Ascending aorta (tissue), 2 donors: Measurements from ENCODE around the gene ATG14. TPM values are rescaled to one million over a fixed set of nuclear protein-coding genes. Genes with fewer than 3 reads are reported as not detected.

Experiments
- DNase-seq, 2 donors: peaks; one replicate each; pipeline ENCODE4 v3.0.0-alpha.2; 2019; ENCODE audit warnings: low spot score in 2 of 2
- H3K27ac ChIP-seq, 2 donors: fragments of 200-600 bp; sonication (generic); one replicate each; pipeline ENCODE4 v1.5.1; 2016 to 2017; ENCODE audit warnings: mild to moderate bottlenecking in 1 of 2
- H3K27me3 ChIP-seq: fragments of 200-600 bp; sonication (generic); one replicate; pipeline ENCODE4 v1.5.1; 2017
- H3K36me3 ChIP-seq, 2 donors: fragments of 200-600 bp; sonication (generic); one replicate each; pipeline ENCODE4 v1.5.1; 2016
- H3K4me1 ChIP-seq, 2 donors: fragments of 200-600 bp; sonication (generic); one replicate each; pipeline ENCODE4 v1.5.1; 2016 to 2017; ENCODE audit warnings: mild to moderate bottlenecking in 1 of 2
- H3K4me3 ChIP-seq, 2 donors: fragments of 200-600 bp; sonication (generic); one replicate each; pipeline ENCODE4 v1.5.1; 2016 to 2017; ENCODE audit warnings: mild to moderate bottlenecking in 1 of 2
- H3K9me3 ChIP-seq, 2 donors: fragments of 200-600 bp; sonication (generic); one replicate each; pipeline ENCODE4 v1.5.1; 2016
- intact Hi-C: fragments of 100-400 bp; cut with DNase I; formaldehyde crosslinking; loops from one replicate; pipeline ENCODE4 v1.15.1; 2023
- total RNA-seq: library from RNA; depleted of rRNA; stranded (reverse); fragments of >200 nt; gene quantifications from one replicate; pipeline ENCODE4 v1.1.0, GENCODE V29; 2016
- TF ChIP-seq, protein P1 (sequence below), 3 experiments: fragments of 200-600 bp in 2 of 3; fragments of 450-650 bp in 1 of 3; sonication (generic) in 2 of 3; IDR thresholded peaks; one replicate each; pipeline ENCODE4 v1.5.1; 2016 to 2019; ENCODE audit warnings: antibody characterized with exemption in 3 of 3, mild to moderate bottlenecking in 1 of 3, moderate library complexity in 1 of 3

Gene ATG14
- total RNA-seq, 1 donor from 2014 or later = 8.4 TPM

DNA sequence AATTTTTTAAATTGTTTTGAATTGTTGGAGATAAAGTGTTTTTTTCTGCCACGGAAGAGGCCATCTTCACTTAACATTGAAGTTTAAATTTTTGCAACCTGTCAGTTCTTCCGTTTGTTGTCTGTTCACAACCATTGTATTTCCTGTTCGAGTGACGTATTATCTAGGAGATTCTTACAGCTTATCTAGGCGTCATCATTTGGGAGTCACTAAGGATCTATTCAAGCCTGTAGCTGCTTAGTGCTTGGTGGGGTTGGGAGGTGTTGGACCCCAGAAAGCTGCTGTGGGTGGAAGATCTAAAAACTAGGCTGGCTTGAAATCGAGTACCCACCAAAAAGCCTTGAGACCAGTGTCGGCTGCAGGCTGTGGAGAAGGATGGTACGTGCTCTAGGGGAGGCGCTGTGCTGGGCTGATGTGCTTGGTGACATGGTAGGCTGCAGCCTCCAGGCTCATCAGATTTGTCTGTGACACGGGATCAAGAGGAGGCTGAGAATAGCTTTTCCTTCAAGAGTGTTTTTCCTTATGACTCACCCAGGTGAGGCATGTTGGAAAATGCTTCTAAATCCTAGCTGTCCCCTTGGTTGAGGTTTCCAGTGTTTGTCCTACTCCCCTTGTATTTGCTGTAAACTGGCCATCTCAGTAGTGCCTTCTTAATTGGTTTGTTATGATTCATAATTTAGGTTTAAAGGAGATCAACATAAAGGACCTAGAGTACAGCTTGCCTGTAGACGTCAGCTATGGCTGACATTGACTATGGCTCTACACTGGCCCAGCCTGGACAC lies 57.8 kb downstream of the ATG14 start:
- Histone ChIP-seq H3K36me3 (peaks cover 27 to 35% of the 10 kb centered on the region in 2 donors), H3K4me3 (no peak overlapping the region), H3K9me3 (no peaks in the 10 kb centered on the region), H3K27ac (no peak overlapping the region), H3K4me1 (no peaks in the 10 kb centered on the region), H3K27me3 (no peaks in the 10 kb centered on the region)
- intact Hi-C loops = loop anchor here (1.0 to 5.0 kb wide), 3 partner anchors 83 to 142 kb away; partner anchors contain the start of gene FBXO34
- TF ChIP-seq, protein P1, sequence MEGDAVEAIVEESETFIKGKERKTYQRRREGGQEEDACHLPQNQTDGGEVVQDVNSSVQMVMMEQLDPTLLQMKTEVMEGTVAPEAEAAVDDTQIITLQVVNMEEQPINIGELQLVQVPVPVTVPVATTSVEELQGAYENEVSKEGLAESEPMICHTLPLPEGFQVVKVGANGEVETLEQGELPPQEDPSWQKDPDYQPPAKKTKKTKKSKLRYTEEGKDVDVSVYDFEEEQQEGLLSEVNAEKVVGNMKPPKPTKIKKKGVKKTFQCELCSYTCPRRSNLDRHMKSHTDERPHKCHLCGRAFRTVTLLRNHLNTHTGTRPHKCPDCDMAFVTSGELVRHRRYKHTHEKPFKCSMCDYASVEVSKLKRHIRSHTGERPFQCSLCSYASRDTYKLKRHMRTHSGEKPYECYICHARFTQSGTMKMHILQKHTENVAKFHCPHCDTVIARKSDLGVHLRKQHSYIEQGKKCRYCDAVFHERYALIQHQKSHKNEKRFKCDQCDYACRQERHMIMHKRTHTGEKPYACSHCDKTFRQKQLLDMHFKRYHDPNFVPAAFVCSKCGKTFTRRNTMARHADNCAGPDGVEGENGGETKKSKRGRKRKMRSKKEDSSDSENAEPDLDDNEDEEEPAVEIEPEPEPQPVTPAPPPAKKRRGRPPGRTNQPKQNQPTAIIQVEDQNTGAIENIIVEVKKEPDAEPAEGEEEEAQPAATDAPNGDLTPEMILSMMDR (IDR thresholded peaks at IDR 0.05) = no peak
- no peak for DNase-seq

DNA sequence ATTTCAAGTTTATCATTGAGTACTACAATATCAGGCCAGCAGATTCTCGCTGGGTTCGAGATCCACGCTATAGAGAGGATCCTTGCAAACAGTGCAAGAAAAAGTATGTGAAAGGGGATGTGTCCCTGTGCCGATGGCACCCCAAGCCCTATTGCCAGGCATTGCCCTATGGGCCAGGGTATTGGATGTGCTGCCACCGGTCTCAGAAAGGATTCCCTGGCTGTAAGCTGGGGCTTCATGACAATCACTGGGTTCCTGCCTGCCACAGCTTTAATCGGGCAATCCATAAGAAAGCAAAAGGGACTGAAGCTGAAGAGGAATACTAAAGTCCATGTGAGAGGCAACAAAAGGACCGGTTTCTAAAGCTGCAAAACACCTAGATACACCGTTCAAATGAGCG lies 59.4 kb downstream of the ATG14 start:
- Histone ChIP-seq H3K27me3 (no peaks in the 10 kb centered on the region), H3K4me3 (no peak overlapping the region), H3K36me3 (peaks cover 27 to 35% of the 10 kb centered on the region in 2 donors), H3K27ac (no peak overlapping the region), H3K9me3 (no peaks in the 10 kb centered on the region), H3K4me1 (no peaks in the 10 kb centered on the region)
- intact Hi-C loops = loop anchor here (5.0 kb wide), 1 partner anchor 140 kb away; no protein-coding TSS in a partner anchor
- DNase-seq = no peak
- TF ChIP-seq, protein P1 (IDR thresholded peaks at IDR 0.05) = no peak

DNA sequence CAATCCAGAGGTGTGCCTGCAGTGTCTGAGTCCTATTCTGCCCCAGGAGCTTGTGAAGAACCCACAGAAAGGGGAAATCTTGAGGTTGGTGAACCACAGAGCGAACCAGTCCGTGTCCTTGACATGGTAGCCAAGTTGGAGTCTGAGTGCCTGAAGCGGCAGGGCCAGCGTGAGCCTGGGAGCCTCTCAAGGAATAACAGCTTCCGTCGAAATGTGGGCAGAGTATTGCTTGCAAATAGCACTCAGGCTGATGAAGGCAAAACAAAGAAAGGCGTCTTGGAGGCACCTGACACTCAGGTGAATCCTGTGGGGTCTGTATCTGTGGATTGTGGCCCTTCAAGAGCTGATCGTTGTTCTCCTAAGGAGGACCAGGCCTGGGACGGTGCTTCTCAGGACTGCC lies 60.5 kb downstream of the ATG14 start:
- no peaks in the 10 kb centered on the region for H3K9me3 ChIP-seq
- DNase-seq = no peak
- no peak overlapping the region for H3K27ac ChIP-seq
- TF ChIP-seq, protein P1 (IDR thresholded peaks at IDR 0.05) = no peak
- no peak overlapping the region for H3K4me3 ChIP-seq
- H3K4me1 ChIP-seq = no peaks in the 10 kb centered on the region
- H3K27me3 ChIP-seq = no peaks in the 10 kb centered on the region
- H3K36me3 ChIP-seq = peaks cover 27 to 35% of the 10 kb centered on the region in 2 donors
- intact Hi-C loops = loop anchor here (5.0 kb wide), 1 partner anchor 139 kb away; no protein-coding TSS in a partner anchor

DNA sequence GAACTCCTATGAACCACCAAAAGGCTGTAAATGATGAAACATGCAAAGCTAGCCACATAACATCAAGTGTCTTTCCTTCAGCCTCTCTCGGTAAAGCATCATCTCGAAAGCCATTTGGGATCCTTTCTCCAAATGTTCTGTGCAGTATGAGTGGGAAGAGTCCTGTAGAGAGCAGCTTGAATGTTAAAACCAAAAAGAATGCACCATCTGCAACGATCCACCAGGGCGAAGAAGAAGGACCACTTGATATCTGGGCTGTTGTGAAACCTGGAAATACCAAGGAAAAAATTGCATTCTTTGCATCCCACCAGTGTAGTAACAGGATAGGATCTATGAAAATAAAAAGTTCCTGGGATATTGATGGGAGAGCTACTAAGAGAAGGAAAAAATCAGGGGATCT lies 61.2 kb downstream of the ATG14 start:
- intact Hi-C loops = loop anchor here (5.0 kb wide), 1 partner anchor 138 kb away; no protein-coding TSS in a partner anchor
- Histone ChIP-seq H3K27me3 (no peaks in the 10 kb centered on the region), H3K9me3 (no peaks in the 10 kb centered on the region), H3K36me3 (peaks cover 25 to 34% of the 10 kb centered on the region in 2 donors), H3K4me3 (no peak overlapping the region), H3K4me1 (no peaks in the 10 kb centered on the region), H3K27ac (no peak overlapping the region)
- DNase-seq = no peak
- TF ChIP-seq, protein P1 (IDR thresholded peaks at IDR 0.05) = no peak

DNA sequence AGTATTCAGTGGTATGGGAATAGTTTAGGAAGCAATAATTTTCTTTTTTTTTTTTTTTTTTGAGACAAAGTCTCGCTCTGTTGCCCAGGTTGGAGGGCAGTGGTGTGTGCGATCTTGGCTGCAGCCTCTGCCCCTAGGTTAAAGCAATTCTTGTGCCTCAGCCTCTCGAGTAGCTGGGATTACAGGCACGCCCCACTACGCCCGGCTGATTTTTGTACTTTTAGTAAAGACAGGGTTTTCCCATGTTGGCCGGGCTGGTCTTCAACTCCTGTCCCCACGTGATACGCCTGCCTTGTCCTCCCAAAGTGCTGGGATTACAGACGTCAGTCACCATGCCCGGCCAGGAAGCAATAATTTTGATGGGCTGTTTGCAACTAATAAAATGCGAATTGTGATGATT lies 62.1 kb downstream of the ATG14 start:
- Histone ChIP-seq H3K9me3 (no peaks in the 10 kb centered on the region), H3K27me3 (no peaks in the 10 kb centered on the region), H3K36me3 (peaks cover 20 to 27% of the 10 kb centered on the region in 2 donors), H3K4me1 (no peaks in the 10 kb centered on the region), H3K27ac (no peak overlapping the region), H3K4me3 (no peak overlapping the region)
- intact Hi-C loops = no loop called here
- no peak for DNase-seq
- TF ChIP-seq, protein P1 (IDR thresholded peaks at IDR 0.05) = no peak
